Stimulated activated CD4-positive, alpha-beta T cell treated with anti-CD3 and anti-CD28 coated beads, Interleukin-12 subunit alpha, Interleukin-12 subunit beta, amount 100 ng/mL, for 4 hours (primary cell): ENCODE measurements around the gene TAMM41.
"Not testable (repeated sequence)": the region's sequence is repeated elsewhere in the genome, so short reads cannot be mapped to it uniquely, and the experiment has no call there.

Experiments
- DNase-seq: peaks from one replicate; pipeline ENCODE4 v3.0.0-alpha.2; 2020

Gene TAMM41

DNA sequence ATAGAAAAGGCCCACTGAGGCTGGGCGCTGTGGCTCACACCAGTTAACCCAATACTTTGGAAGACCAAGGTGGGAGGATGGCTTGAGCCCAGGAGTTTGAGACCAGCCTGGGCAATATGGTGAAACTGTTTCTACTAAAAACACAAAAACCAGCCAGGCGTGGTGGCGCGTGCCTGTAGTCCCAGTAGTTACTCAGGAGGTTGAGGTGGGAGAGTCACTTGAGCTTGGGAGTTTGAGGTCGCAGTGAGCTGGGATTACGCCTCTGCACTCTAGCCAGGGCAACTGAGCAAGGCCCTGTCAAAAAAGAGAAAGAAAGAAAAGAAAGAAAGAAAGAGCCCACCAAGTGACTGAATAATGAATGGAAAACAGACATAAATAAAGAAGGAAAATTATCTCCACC, 32.0 kb downstream of the TAMM41 start:
- DNase-seq, result no peak

GRCh38 chr3:11810276-11810675, 36.4 kb downstream of the TAMM41 start:
- no peak for DNase-seq

- DNase-seq, result no peak
These were observed 38.5 kb downstream of the TAMM41 start for GRCh38 chr3:11808231-11808630.

DNA sequence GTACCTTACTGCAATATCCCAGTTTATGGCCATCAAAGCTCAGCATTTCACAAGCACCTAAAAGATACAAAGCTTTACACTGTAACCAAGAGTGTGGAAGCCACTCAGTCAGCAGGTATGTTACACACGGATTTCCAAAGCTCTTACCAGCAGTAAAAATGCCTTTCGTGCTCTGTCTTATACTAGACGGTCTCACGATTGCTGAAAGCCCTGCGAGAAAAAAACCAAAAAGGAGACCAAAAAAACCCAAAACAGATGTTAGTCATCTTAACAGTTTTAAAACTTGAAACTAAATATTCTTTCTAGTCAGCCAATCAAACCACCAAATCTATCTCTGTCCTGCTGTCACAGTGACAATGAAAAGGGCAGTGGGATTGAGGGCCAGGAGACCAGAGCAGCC, 39.0 kb downstream of the TAMM41 start:
- DNase-seq, result no peak

- DNase-seq, result no peak
These were observed 41.0 kb downstream of the TAMM41 start for GRCh38 chr3:11805716-11806115.

DNA sequence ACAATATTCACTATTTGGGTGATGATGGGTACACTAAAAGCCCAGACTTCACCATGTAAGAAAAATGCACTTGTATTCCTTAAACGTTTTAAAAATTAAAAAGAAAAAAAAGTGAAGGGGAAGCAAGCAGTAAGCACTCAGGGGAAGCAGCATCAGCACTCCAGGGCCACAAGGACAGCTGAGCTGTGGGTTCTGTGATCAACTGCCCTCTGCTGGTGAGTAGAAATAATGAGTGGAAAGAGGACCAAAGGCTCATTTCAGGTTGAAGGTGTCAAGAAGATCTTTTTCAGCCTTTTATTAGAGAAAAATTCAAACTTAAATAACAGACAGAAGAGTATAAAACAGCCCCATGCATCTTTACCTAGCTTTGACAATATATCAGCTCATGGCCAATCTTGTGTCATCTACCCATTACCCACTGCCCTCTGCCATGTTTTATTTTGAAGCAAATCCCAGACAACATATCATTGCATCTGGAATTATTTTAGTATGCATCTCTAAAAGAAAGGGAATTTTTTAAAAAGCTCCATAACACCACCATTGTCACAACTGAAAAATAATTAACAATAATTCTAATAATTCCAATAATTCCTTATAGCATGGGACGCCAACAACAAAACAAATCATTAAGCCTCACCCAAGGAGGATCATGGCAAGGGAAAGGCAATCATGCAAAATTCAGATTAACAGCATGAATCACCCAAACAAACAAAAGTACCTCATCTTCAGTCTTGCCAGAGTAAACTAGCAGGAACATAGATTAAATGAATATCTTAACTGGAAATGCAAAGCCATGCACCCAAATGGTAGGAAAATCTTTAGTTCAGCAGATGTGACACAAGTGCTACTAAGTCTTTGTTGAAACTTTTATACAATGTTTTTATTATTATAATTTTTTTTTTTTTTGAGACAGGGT, 42.5 kb downstream of the TAMM41 start:
- DNase-seq, result peak; percentile 15

- DNase-seq, result no peak
These were observed 46.9 kb downstream of the TAMM41 start for GRCh38 chr3:11799791-11800190.

- DNase-seq, result no peak
These were observed 51.8 kb downstream of the TAMM41 start for GRCh38 chr3:11794927-11795326.

DNA sequence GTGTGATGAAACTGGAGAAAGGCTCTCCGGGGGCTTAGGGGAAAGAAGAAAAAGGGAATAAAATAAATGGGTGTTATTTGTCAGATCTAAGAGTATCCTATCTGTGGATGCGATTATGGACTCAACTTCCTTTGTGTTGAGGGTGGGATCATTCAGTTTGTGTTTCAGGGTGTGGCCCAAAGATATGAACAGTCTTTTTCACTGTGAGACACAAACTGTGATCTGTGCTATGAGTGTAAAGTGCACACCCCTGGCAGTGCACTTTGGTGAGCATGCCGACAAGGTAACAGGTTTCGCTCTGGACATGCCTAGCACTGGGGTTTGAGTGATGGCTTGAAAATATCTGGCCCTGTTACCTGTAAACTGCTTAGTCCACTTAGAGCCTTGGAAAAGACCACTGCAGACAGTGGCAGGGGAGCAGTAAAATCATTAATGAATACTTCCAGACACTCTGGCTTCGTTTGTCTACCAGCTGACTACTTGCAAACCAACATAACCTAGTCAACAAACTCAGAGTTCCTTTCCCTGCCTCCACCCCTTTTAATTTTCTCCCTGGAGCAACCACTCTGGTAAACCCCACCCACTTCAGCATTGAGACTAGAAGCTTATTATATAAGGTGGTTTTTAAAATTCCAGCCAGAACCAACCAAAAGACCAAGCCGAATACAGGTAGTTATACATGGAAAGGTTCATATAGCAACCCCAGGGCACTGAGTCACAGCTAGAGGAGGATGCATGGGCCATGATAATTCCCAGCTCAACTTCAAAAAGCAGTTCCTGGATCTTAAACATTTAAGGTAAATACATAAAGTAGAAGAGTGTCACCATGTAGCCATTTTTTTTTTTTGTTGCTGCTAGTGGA, 55.1 kb downstream of the TAMM41 start:
- DNase-seq, result no peak

GRCh38 chr3:11789412-11789811, 57.3 kb downstream of the TAMM41 start:
- no peak for DNase-seq

- no peak for DNase-seq
These were observed 61.7 kb downstream of the TAMM41 start for GRCh38 chr3:11784971-11785377.

DNA sequence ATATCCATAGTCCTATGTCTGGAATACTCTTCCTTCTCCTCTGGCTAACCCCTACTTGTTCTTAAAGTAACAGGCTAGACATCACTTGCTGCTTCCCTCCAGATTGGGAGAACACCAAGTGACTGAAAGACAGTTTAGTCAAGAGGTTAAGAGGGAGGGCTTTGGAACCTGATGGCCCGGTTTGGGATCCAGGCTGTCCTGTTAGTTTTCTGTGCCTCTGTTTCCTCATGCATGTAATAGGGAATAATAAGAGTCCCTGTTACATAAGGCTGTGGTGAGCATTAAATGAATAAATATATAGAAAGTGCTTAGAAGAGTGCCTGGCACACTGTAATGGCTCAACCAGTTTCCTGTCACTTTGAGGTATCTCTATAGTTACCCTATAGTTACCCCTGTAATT, 66.3 kb downstream of the TAMM41 start:
- DNase-seq, result no peak

DNA sequence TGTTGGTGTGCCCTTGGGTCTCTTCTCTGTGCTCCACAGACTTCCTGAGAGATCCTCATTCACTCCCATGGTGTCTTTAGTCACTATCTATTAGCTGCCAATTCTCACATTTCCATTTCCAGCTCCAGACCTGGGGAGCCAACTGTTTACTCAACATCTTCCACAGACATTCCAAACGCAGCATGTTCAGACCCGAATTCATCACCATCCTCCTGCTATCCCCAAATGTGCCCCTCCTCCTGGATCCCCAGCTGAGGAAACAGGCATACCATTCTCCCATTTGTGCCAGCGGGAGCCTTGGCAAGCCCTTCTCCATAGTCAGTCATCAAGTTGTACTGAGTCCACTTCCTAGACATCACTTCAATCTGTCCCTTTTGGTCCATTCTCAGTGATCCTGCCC, 67.1 kb downstream of the TAMM41 start:
- no peak for DNase-seq

DNA sequence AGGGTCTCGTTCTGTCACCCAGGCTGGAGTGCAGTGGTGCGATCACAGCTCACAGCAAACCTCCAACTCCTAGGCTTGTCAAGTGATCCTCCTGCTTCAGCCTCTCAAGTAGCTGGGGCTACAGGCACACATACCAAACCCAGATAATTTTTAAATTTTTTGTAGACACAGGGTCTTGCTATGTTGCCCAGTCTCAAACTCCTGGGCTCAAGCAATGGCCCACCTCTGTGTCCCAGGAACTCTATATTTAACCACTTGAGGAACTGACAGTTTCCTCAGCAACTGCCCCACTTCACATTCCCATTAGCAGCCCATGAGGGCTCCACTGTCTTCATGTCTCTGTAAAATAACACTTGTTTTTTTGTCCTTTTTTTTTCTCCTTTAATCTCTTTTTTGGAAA, 68.4 kb downstream of the TAMM41 start:
- no peak for DNase-seq

GRCh38 chr3:11776346-11776745, 70.3 kb downstream of the TAMM41 start:
- no peak for DNase-seq

GRCh38 chr3:11775493-11775892, 71.2 kb downstream of the TAMM41 start:
- no peak for DNase-seq

DNA sequence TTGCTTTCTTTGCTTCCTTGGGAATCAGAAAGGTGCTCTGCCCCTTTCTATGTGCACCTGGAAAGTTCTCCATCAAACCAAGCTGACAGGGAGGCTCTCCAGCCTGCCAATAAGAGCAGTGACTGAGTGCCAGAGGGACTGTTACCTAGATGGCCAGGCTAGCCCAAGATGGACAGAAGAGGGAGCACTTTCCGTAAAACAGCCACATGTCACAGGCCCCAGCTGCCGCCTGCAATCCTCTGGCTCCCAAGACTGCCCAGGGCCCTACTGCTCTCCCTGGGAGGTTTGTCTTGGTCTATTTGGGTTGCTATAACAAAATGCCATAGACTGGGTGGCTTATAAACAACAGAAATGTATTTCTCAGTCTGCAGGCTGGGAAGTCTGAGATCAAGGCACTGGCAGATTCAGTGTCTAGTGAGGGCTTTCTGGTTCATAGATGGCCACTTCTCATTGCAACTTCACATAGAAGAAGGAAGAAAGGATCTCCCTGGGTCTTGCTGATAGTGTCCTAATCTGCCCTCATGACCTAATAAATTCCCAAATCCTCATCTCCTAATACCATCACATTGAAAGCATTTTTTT, 72.3 kb downstream of the TAMM41 start:
- DNase-seq, result no peak

- not testable (repeated sequence) for DNase-seq
These were observed 74.8 kb downstream of the TAMM41 start for GRCh38 chr3:11771931-11772330.

DNA sequence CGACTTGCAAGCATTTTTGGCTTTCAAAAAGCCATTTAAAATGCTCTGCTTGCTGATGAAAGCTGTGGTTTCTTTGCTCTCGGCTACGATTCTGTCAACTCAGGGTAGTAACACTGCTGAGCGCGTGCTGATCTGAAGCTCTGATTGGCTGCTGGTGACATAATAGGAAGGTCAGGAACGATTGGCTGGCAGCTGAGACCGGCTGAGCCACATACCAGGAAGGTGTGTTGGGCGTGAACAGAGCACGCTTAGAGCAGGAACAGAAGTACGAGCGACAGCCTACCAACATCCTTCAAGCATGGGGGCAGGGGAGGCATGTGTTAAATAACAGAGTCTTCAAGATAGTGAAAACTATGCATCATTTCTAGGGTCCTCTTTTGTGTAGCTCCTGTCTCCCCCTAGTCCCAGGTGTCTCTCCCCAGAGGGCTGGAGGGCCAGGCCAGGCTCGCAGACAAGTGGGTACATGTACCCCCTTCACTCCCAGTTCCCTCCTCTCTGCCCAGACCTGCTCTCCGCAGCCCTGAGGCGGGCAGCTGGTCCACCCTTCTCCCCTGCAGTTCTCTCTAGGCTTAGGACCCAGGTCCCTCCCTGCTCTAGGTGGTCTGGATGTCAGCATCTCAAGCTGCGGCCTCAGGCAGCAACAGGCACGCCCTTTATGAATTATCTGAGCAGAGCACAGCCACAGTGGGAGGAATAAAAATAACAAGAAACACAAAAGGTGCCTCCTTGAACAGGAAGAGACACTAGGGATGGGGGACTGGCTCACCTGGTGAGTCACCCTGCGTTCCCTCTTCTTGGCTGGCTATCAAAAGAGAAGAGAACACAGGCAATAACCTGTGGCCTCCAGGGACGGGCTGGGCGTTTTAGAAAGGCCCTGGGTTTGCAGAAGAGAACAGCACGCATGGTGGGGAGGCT, 76.0 kb downstream of the TAMM41 start:
- DNase-seq, result peak; percentile 54

DNA sequence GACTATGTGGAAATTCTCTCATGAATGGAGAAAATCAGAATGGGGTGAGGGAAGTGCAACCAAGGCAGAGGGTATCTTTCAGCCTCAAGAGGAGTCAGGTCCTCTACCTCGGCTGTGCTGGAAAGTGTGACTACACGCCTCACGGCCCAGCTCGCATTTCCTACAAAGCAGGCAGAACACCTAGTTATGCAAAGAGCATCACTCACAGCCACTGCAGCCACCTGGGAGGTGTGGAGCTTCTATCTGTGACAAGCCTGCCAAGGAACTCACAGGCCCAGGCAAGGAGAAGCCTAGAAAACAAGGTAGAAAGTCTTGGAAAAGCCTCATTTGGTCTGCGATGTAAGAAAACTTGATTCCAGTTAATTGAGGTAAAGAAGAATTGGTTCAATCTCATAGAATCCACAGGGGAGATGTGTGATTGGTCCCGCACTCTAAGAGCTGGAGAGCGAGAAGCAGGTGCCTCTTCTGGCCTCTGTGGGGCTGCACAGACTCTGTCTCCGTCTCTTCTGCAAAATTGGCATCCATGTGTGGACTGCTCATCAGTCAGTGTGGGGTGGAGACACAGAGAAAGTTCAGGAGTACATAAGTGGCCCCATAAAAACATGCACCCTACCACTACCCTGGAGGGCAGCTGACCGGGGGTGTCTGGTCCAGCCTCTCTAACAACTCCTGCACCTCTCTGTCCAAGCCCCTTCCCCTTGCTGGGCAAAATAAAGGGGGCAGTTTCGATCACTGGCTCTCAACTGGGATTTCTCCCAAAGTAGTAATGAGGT, 76.8 kb downstream of the TAMM41 start:
- DNase-seq, result no peak

GRCh38 chr3:11768604-11769003, 78.1 kb downstream of the TAMM41 start:
- DNase-seq, result no peak

- DNase-seq, result no peak
These were observed 81.7 kb downstream of the TAMM41 start for GRCh38 chr3:11764931-11765363.
